Posterior vena cava (tissue), 2 donors: ENCODE data around the gene CEBPA. TPM values are rescaled to one million over a fixed set of nuclear protein-coding genes. Genes with fewer than 3 reads are reported as not detected.

Source experiments
- DNase-seq: peaks from one replicate; pipeline ENCODE4 v3.0.0-alpha.2; 2020; ENCODE audit warnings: low spot score
- intact Hi-C, 2 donors: fragments of 100-400 bp; cut with DNase I; formaldehyde crosslinking; loops; one replicate each; pipeline versions ENCODE4 v1.14.1 to v1.14.2; 2022 to 2023
- total RNA-seq, 2 donors: library from RNA; stranded (reverse); fragmentation: NEBNext Ultra II Directional; extraction: Animal tissue kit (Norgen Biotek cat#: 25700); gene quantifications; one replicate each; pipeline ENCODE4 v1.2.1, GENCODE V29; 2021
- donor health status: DM: yes; HTN: yes; CAD: no.
- donor health status: DM: yes; HTN: yes; CAD: no.

Gene CEBPA
- total RNA-seq, 2 donors from 2014 or later: 6.3 to 8.0 TPM

DNA sequence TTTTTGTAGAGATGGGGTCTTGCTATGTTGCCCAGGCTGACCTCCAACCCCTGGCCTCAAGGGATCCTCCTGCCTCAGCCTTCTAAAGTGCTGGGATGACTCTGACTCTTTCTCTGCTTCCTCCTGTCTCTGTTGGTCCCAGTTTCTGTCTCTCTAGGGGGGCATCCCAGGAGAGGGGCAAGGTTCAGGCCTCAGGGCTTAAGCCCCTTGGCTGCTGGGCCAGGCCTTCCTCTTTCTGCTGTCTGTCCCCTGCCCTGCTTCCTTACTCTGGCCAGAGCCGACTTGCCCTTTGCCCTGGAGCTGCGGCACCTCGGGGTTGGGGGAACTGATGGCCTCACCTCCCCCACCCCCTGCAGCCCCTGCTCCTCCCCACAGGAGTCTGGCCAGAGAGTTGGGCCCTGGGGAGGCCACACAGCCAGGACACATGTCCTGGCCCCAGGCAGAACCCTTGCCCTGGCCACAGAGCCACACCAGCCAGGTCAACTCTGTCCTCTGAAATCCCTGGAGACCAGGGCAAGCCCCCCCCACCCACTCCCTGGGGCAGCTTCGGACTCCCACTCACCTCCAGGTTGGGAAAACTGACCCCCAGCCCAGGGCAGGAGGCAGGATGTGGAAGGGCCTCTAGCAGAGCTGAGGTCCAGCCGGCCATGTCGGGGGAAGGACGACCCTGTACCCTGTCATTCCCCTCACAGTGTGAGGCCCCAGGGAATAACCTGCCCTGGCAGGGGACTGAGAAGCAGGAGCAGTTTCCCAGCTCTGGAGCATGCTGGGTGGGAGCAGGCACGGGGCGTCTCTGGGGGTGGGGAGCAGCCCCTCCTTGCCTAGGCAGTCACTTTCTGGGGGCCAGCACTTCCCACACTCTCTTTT is 23.7 kb downstream of the CEBPA start:
- intact Hi-C loops: no loop called here
- DNase-seq: no peak

DNA sequence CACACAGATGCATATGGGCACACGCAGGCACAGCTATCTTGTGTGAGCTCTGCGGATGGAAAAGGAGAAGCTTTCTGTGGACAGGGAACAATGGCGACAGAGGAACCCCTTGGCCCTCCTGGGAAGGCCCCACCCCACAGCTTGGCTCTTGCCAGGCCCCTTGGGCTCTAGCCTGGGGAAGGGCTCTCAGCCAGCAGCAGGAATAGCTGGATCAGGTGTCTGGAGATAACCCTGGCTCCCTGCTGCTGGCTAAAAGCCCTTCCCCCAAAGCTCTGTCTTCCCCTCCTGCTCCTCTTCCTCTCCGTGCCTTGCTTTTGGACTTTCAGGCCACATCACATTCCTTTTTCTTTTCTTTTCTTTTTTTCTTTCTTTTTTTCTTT is 24.3 kb downstream of the CEBPA start:
- intact Hi-C loops: no loop called here

GRCh38 chr19:33277434-33277833 is 24.9 kb downstream of the CEBPA start:
- DNase-seq: no peak
- intact Hi-C loops: no loop called here

More for the DNA sequence above, 24.3 kb downstream of the CEBPA start:
- DNase-seq: no peak

GRCh38 chr19:33275933-33276619 is 26.3 kb downstream of the CEBPA start:
- DNase-seq: no peak
- intact Hi-C loops: no loop called here

- no peak for DNase-seq
- intact Hi-C loops: no loop called here
Measured at GRCh38 chr19:33275559-33275932, 26.8 kb downstream of the CEBPA start.

- no peak for DNase-seq
- intact Hi-C loops: no loop called here
Measured at GRCh38 chr19:33274663-33275558, 27.4 kb downstream of the CEBPA start.

DNA sequence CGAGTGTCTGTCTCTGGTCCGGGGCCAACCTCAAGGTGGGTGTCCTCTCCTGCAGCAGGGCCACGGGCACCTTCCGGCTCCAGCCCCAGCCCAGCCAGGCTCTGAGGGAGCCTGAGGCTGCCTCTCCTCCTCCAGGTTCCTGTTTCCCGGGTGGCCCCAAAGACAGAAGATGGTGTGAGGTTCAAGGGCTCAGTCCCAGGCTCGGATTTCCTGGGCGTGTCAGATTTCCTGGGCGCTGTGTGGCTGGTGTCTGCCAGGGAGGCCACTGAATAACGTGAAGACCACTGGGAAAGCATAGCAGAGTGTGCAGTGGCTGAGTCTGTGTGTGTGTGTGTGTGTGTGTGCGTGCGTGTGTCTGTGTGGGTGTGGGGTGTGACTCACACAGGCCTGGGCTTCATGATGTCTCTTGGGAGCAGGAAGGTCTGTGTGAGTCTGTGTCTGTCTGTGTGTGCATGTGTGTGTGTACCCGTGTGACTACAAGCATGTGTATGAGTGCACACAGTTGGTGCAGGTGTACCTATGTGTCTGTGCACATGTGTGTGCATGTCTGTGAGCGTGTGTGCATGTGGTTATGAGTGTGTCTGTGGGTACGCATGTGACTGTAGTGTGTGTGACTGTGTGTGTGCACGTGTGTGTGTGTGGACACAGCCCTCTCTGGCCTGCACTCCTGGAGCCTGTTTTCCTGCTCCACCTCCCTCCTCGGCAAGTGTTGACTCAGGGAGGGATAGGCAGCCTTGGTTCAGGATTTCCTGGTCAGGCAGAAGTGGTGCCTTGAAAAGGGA is 28.3 kb downstream of the CEBPA start:
- no peak for DNase-seq
- intact Hi-C loops: no loop called here

DNA sequence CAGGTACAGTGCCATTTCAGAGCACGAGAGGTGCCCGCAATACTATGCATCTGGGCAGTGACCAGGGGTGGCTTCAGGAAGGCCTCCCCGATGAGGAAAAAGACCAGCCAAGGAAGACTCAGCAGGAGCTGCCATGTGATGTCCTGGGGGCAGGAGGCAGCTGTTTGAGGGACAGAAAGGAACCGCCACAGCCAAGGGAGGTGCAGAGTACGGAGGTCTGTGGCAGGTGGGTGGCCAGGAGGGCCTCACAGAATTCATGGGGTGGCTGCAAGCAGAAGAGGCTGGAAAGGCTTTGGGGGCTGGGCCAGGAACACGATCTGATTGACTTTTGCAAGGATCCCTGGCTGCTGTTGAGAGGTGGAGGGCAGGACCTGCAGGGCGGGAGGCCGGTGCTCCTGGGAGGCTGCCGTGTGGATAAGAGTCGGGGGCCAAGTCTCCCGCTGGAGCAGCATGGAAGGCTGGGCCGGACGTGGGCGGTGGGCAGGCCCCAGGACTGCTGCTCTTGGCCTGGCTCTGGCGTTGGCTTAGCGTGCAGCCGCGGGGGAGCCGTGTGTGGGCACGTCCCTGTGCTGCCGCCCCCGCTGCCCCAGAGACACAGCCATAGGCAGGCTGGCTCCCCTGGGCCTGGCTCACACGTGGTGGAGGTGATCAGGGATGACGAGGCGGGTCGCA is 29.1 kb downstream of the CEBPA start:
- no peak for DNase-seq
- intact Hi-C loops: no loop called here

GRCh38 chr19:33271246-33272021 is 30.9 kb downstream of the CEBPA start:
- intact Hi-C loops: no loop called here
- DNase-seq: no peak

GRCh38 chr19:33270769-33271168 is 31.6 kb downstream of the CEBPA start:
- DNase-seq: no peak
- intact Hi-C loops: no loop called here

- no peak for DNase-seq
- intact Hi-C loops: no loop called here
Measured at GRCh38 chr19:33269016-33269415, 33.3 kb downstream of the CEBPA start.

GRCh38 chr19:33268162-33268991 is 34.0 kb downstream of the CEBPA start:
- intact Hi-C loops: no loop called here
- no peak for DNase-seq

- DNase-seq: no peak
- intact Hi-C loops: no loop called here
Measured at GRCh38 chr19:33267706-33268105, 34.6 kb downstream of the CEBPA start.

DNA sequence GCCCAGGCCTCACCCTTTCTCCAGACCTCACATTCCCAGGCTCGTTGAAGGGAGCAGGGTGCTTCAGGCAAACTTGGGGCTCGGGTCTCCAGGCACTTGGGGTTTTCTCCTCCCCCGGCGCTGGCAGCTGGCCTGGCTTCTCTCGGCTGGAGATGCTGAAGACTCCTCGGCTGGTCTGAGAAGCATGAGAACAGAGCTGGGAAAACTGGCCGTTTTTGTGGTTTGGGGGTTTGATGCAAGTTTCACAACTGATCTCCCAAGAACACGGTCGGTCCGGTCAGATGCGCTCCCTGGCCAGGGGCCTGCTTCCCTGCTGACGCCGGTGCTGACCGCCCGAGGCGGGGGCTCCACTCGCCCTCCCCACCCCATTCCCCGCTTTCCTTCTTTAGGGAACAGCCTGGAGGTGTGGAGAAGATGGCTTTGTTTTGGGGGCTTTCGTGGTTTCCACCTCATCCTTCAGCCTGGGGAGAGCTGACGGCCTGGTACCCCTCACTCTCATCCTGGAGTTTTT is 35.3 kb downstream of the CEBPA start:
- intact Hi-C loops: no loop called here
- DNase-seq: no peak

- intact Hi-C loops: no loop called here
- DNase-seq: no peak
Measured at GRCh38 chr19:33264881-33265445, 37.4 kb downstream of the CEBPA start.

DNA sequence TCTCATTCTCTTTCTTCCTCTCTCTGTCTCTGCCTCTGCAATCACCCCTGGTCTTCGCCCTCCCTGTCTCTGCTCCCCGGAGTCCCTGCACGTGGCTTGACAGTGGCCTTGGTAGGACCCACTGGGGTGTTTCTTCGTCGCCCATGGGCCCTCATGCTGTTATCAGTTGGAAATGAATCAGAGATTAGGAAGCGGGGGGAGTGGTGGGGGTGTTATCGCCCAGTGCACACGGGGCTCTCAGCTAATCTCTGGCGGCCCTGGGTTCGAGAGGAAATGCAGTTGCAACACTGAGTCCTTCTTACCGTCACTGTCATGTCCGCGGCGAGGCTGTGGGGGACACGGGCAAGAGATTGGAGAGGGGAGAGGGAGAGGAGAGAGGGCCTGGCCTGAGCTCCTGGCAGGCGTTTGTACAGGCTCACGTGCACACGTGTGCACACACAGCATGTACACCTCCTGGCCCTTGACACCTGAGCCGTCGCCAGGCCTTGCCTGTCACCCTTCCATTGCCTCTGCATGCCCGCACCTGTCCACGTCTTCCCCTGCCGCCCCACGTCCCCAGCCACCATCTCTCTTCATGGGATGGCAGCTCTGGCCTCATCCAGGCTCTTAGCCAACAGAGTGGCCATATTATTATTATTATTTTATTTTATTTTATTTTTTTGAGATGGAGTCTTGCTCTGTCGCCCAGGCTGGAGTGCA is 38.9 kb downstream of the CEBPA start:
- DNase-seq: no peak
- intact Hi-C loops: no loop called here
